GM12801 (cell line): ENCODE measurements around the gene SORT1.

Experiments used
- TF ChIP-seq, protein P1 (sequence below): IDR thresholded peaks from one replicate; pipeline ENCODE4 v1.5.1; 2011; ENCODE audit warnings: control low read depth; ENCODE audit not compliant: insufficient read length; ENCODE audit errors: extremely low read depth

The SORT1 gene

DNA sequence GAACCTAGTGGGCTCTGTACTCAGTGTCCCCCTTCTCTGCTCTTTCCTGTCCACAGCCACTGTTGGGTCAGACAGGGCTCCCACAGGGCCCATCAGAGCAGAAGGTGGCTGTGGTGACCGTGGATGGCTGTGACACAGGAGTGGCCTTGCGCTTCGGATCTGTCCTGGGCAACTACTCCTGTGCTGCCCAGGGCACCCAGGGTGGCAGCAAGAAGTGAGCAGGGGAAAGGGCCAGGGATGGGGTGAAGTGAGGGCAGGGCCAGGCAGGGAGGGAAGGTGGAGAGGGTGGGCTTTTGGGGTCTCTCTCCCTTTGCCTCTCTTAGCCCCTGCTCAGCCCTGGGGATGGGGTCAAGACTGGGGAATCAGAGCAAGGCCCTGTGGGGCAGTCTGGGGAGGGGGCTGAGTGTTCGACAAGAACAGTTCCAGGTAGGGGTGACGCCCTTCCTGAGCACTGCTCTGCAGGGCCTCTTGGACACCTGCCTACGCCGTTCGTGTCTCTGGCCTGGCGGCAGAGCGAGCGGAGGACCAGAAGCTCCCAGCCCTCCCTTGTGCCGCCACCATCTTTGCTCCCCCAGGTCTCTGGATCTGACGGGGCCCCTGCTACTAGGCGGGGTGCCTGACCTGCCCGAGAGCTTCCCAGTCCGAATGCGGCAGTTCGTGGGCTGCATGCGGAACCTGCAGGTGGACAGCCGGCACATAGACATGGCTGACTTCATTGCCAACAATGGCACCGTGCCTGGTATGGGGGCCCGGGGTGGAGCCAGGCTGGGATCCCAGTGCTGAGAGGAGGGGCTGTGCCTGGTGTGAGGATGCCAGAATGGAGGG, 135.3 kb downstream of the SORT1 start:
- TF ChIP-seq, protein P1, sequence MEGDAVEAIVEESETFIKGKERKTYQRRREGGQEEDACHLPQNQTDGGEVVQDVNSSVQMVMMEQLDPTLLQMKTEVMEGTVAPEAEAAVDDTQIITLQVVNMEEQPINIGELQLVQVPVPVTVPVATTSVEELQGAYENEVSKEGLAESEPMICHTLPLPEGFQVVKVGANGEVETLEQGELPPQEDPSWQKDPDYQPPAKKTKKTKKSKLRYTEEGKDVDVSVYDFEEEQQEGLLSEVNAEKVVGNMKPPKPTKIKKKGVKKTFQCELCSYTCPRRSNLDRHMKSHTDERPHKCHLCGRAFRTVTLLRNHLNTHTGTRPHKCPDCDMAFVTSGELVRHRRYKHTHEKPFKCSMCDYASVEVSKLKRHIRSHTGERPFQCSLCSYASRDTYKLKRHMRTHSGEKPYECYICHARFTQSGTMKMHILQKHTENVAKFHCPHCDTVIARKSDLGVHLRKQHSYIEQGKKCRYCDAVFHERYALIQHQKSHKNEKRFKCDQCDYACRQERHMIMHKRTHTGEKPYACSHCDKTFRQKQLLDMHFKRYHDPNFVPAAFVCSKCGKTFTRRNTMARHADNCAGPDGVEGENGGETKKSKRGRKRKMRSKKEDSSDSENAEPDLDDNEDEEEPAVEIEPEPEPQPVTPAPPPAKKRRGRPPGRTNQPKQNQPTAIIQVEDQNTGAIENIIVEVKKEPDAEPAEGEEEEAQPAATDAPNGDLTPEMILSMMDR = no peak

GRCh38 chr1:109261578-109261977, 136.1 kb downstream of the SORT1 start:
- TF ChIP-seq, protein P1 = no peak

DNA sequence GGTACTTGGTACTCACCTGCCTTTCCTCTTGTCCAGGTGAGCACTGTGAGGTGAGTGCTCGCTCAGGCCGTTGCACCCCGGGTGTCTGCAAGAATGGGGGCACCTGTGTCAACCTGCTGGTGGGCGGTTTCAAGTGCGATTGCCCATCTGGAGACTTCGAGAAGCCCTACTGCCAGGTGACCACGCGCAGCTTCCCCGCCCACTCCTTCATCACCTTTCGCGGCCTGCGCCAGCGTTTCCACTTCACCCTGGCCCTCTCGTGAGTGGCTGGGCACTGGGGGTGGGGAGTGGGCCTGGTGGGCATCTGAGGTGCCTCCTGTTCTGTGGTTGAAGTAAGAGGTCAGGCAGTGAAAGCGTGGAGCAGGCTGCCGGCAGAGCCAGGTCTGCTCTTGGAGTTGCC, 136.7 kb downstream of the SORT1 start:
- TF ChIP-seq, protein P1 = no peak

GRCh38 chr1:109259674-109260557, 137.8 kb downstream of the SORT1 start:
- TF ChIP-seq, protein P1 = no peak
